Measurements from ENCODE around the gene DBP.

GRCh38 chr19:48651683-48652048 lies 14.5 kb upstream of the DBP start:
- no peak for TF ChIP-seq TCF12 (IDR thresholded peaks at IDR 0.05; ENCODE audit: low read depth)
- TF ChIP-seq CEBPB (IDR thresholded peaks at IDR 0.05), result no peak

Data from Ishikawa (cell line).